ENCODE measurements around the gene FNDC10. TPM values are rescaled to one million over a fixed set of nuclear protein-coding genes. Genes with fewer than 3 reads are reported as not detected.
"Not testable (repeated sequence)": the region's sequence is repeated elsewhere in the genome, so short reads cannot be mapped to it uniquely, and the experiment has no call there.

FNDC10 gene
- total RNA-seq, 4 donors from 2014 or later: 10.5 to 18.9 (median 13.3) TPM

DNA sequence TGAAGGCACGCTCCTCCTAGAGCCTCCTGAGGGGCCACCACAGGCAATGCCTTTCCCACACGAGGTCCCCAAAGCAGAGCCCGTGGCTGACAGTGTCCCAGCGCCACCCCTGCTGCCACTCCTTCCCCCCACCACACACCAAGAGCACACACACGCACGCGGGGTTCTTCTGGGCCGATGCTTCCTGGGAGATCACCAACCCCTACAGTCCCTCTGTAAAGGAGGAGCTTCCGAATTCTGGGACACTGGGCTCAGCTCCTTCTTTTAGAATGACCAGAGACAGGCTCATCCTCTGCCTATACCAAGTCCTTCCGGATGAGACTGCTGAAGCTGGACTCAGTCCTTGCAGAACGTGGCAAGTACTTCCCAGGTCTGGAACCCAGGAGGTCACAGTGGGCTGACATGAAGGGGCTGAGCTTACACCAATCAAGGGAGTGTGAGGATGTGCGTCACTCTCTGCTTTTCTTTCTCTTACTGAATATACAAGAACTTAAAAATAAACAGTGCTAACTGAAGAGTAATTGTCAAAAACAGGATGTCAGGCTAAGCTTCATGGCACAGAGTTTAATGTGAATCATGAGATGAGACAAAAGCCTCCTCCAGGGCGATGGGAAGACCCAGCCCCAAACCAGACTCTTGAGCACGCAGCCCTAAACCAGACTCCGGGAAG lies 38.0 kb downstream of the FNDC10 start:
- WGBS, 2 donors: 91 to 93% methylated on average over 15 of the region's 15 CpGs
- intact Hi-C loops (cut with DNase I; ENCODE audit: low total_unique reads): no loop called here

DNA sequence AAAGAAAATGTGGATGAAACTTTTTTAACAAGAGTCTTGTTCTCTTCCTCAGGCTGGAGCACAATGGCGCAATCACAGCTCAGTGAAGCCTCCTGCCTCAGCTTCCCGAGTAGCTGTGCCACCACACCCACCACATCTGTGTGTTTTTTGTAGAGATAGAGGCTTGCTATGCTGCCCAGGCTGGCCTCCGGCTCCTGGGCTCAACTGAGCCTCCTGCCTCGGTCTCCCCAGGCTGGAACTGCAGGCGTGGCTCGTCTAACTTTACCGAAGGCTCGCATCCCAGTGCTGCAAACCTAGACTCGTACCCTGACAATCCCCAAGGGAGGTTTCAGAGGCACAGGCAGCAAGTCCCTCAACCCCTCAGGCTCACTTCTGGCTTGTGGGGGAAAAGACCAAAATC lies 39.8 kb downstream of the FNDC10 start:
- H3K4me3 ChIP-seq (ENCODE audit: low read depth, poor library complexity, severe bottlenecking): no peak overlapping the region
- DNase-seq (ENCODE audit: low spot score in 2 of 2): no peak
- TF ChIP-seq POLR2A (IDR thresholded peaks at IDR 0.05) (no peak), CTCF (IDR thresholded peaks at IDR 0.05) (no peak)
- 87 to 91% methylated on average over 9 of the region's 9 CpGs for WGBS, 2 donors
- intact Hi-C loops (cut with DNase I; ENCODE audit: low total_unique reads): no loop called here

More for the DNA sequence above, 38.0 kb downstream of the FNDC10 start:
- no peak for TF ChIP-seq CTCF (IDR thresholded peaks at IDR 0.05)
- no peak for TF ChIP-seq POLR2A (IDR thresholded peaks at IDR 0.05)
- no peak for DNase-seq (ENCODE audit: low spot score in 2 of 2)
- H3K4me3 ChIP-seq (ENCODE audit: low read depth, poor library complexity, severe bottlenecking): no peak overlapping the region

DNA sequence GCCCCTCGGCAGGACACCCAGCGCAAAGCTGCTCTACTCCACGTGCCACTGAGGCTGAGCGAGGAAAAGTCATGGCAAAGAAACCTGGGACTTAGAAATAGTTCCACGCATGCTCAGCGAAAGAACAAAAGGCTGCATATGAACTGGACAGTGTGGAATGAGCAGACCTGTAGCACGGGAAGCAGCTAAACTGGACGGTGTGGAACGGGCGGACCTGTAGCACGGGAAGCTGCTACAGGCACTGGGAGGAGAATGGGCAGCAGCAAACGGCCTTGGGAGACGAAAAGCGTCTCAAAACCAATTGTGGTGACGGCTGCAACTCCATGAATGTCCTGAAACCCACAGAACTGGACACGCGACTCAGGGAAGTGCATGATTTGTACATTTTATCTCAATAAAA lies 40.9 kb downstream of the FNDC10 start:
- TF ChIP-seq POLR2A (IDR thresholded peaks at IDR 0.05) (no peak), CTCF (IDR thresholded peaks at IDR 0.05) (no peak)
- DNase-seq (ENCODE audit: low spot score in 2 of 2): no peak
- intact Hi-C loops (cut with DNase I; ENCODE audit: low total_unique reads): no loop called here
- WGBS, 2 donors: 74 to 81% methylated on average over 17 of the region's 17 CpGs
- H3K4me3 ChIP-seq (ENCODE audit: low read depth, poor library complexity, severe bottlenecking): no peak overlapping the region

GRCh38 chr1:1558591-1558990 lies 41.3 kb downstream of the FNDC10 start:
- intact Hi-C loops (cut with DNase I; ENCODE audit: low total_unique reads): no loop called here
- no peak for DNase-seq (ENCODE audit: low spot score in 2 of 2)
- 57 to 90% methylated on average over 4 of the region's 4 CpGs for WGBS, 2 donors
- no peak for TF ChIP-seq CTCF (IDR thresholded peaks at IDR 0.05)
- no peak for TF ChIP-seq POLR2A (IDR thresholded peaks at IDR 0.05)
- H3K4me3 ChIP-seq (ENCODE audit: low read depth, poor library complexity, severe bottlenecking): no peak overlapping the region

- DNase-seq (ENCODE audit: low spot score in 2 of 2); intact Hi-C loops (cut with DNase I; ENCODE audit: low total_unique reads); H3K4me3 ChIP-seq (ENCODE audit: low read depth, poor library complexity, severe bottlenecking): not testable (repeated sequence)
- 86 to 92% methylated on average over 7 of the region's 7 CpGs for WGBS, 2 donors
Observed at GRCh38 chr1:1557688-1558087, 42.2 kb downstream of the FNDC10 start.

DNA sequence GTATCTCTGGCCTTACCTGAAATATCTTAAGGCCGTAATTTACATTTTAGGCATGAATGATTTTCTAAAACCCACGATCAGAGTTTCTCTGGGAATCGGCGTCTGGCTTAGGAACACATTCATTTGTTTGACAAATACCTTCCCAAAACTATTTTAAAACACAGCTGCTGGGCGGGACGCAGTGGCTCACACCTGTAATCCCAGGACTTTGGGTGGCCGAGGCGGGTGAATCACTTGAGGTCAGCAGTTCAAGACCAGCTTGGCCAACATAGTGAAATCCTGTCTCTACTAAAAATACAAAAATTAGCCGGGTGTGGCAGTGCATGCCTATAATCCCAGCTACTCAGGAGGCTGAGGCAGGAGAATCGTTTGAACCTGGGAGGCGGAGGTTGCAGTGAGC lies 43.0 kb downstream of the FNDC10 start:
- H3K4me3 ChIP-seq (ENCODE audit: low read depth, poor library complexity, severe bottlenecking); DNase-seq (ENCODE audit: low spot score in 2 of 2); intact Hi-C loops (cut with DNase I; ENCODE audit: low total_unique reads): not testable (repeated sequence)
- WGBS, 2 donors: 93 to 94% methylated on average over 11 of the region's 11 CpGs

DNA sequence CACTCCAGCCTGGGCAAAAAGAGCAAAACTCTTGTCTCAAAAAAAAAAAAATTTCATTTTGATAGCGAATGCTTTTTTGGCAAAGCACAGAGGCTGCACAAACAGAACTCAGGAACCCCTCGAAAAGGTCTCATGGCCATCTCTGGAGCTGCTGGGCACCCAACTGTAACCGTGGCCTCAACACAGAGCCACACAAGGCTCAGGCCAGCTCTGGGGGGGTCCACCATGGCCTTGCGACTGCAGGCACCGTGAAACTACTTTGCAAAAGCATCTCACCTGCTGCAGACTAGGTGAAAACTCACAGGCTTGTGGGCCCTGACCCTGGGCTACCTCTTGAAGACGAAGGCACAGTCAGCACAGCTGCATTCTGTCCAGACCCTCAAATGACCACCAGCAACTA lies 43.4 kb downstream of the FNDC10 start:
- WGBS, 2 donors: 84 to 99% methylated on average over 6 of the region's 6 CpGs
- H3K4me3 ChIP-seq (ENCODE audit: low read depth, poor library complexity, severe bottlenecking): no peak overlapping the region
- no peak for DNase-seq (ENCODE audit: low spot score in 2 of 2)
- TF ChIP-seq POLR2A (IDR thresholded peaks at IDR 0.05) (no peak), CTCF (IDR thresholded peaks at IDR 0.05) (no peak)
- intact Hi-C loops (cut with DNase I; ENCODE audit: low total_unique reads): no loop called here
